SK-N-SH treated with all-trans-retinoic acid at 6 μM for 48 hours (cell line): ENCODE results near the gene RERE.

Experiments
- ARNTL ChIP-seq: fragments of 450-650 bp; formaldehyde crosslinking; IDR thresholded peaks from 2 replicates; pipeline ENCODE4 v1.5.0; 2020; ENCODE audit warnings: low read depth, mild to moderate bottlenecking, moderate library complexity, borderline replicate concordance
- BACH2 ChIP-seq: fragments of 250-450 bp; sonication (Bioruptor Pico); IDR thresholded peaks from 2 replicates; pipeline ENCODE4 v1.9.0; 2021; ENCODE audit warnings: mild to moderate bottlenecking, borderline replicate concordance
- CSDC2 ChIP-seq: fragments of 250-450 bp; sonication (Bioruptor Pico); IDR thresholded peaks from 2 replicates; pipeline ENCODE4 v1.5.0; 2020; ENCODE audit warnings: mild to moderate bottlenecking, moderate library complexity
- ESRRG ChIP-seq: fragments of 250-450 bp; sonication (Bioruptor Pico); IDR thresholded peaks from 2 replicates; pipeline ENCODE4 v1.6.1; 2021; ENCODE audit warnings: mild to moderate bottlenecking
- OSR1 ChIP-seq: fragments of 250-450 bp; sonication (Bioruptor Pico); IDR thresholded peaks from 2 replicates; pipeline ENCODE4 v1.8.0; 2022; ENCODE audit warnings: moderate library complexity, mild to moderate bottlenecking, inconsistent platforms
- PATZ1 ChIP-seq: fragments of 250-450 bp; sonication (Bioruptor Pico); IDR thresholded peaks from 2 replicates; pipeline ENCODE4 v1.8.0; 2020; ENCODE audit warnings: mild to moderate bottlenecking, moderate library complexity, borderline replicate concordance
- TCF4 ChIP-seq: fragments of 250-450 bp; sonication (Bioruptor Pico); IDR thresholded peaks from 2 replicates; pipeline ENCODE4 v1.8.0; 2021; ENCODE audit warnings: mild to moderate bottlenecking, moderate library complexity, borderline replicate concordance
- ZFP30 ChIP-seq: fragments of 450-650 bp; formaldehyde crosslinking; IDR thresholded peaks from 2 replicates; pipeline ENCODE4 v1.5.0; 2022; ENCODE audit warnings: mild to moderate bottlenecking, moderate library complexity
- ZNF565 ChIP-seq: fragments of 450-650 bp; formaldehyde crosslinking; conservative IDR thresholded peaks from 2 replicates; pipeline ENCODE4 v1.5.0; 2020; ENCODE audit warnings: low read depth, mild to moderate bottlenecking, moderate library complexity
- TF ChIP-seq, protein P1 (sequence below): fragments of 250-450 bp; sonication (Bioruptor Pico); IDR thresholded peaks from 2 replicates; pipeline ENCODE4 v1.8.0; 2021; ENCODE audit warnings: low read depth, mild to moderate bottlenecking, moderate library complexity, borderline replicate concordance
- TF ChIP-seq, protein P2 (sequence below): fragments of 250-450 bp; sonication (Bioruptor Pico); IDR thresholded peaks from 2 replicates; pipeline ENCODE4 v1.5.1; 2020; ENCODE audit warnings: low read depth, mild to moderate bottlenecking, moderate library complexity
- TF ChIP-seq, protein P3 (sequence below): fragments of 250-450 bp; sonication (Bioruptor Pico); IDR thresholded peaks from 2 replicates; pipeline ENCODE4 v1.5.0; 2020; ENCODE audit warnings: mild to moderate bottlenecking, moderate library complexity

- TF ChIP-seq CSDC2 (CRISPR knock-in tag) (no peak), OSR1 (CRISPR knock-in tag) (no peak), ZNF565 (CRISPR knock-in tag) (no peak), ZFP30 (CRISPR knock-in tag) (no peak), BACH2 (CRISPR knock-in tag) (no peak), PATZ1 (no peak), ESRRG (no peak), ARNTL (CRISPR knock-in tag) (no peak), TCF4 (CRISPR knock-in tag) (no peak)
- TF ChIP-seq, protein P1, sequence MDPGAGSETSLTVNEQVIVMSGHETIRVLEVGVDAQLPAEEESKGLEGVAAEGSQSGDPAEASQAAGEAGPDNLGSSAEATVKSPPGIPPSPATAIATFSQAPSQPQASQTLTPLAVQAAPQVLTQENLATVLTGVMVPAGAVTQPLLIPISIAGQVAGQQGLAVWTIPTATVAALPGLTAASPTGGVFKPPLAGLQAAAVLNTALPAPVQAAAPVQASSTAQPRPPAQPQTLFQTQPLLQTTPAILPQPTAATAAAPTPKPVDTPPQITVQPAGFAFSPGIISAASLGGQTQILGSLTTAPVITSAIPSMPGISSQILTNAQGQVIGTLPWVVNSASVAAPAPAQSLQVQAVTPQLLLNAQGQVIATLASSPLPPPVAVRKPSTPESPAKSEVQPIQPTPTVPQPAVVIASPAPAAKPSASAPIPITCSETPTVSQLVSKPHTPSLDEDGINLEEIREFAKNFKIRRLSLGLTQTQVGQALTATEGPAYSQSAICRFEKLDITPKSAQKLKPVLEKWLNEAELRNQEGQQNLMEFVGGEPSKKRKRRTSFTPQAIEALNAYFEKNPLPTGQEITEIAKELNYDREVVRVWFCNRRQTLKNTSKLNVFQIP (CRISPR knock-in tag) = no peak
- TF ChIP-seq, protein P2, sequence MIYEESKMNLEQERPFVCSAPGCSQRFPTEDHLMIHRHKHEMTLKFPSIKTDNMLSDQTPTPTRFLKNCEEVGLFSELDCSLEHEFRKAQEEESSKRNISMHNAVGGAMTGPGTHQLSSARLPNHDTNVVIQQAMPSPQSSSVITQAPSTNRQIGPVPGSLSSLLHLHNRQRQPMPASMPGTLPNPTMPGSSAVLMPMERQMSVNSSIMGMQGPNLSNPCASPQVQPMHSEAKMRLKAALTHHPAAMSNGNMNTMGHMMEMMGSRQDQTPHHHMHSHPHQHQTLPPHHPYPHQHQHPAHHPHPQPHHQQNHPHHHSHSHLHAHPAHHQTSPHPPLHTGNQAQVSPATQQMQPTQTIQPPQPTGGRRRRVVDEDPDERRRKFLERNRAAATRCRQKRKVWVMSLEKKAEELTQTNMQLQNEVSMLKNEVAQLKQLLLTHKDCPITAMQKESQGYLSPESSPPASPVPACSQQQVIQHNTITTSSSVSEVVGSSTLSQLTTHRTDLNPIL (CRISPR knock-in tag) = no peak
- TF ChIP-seq, protein P3, sequence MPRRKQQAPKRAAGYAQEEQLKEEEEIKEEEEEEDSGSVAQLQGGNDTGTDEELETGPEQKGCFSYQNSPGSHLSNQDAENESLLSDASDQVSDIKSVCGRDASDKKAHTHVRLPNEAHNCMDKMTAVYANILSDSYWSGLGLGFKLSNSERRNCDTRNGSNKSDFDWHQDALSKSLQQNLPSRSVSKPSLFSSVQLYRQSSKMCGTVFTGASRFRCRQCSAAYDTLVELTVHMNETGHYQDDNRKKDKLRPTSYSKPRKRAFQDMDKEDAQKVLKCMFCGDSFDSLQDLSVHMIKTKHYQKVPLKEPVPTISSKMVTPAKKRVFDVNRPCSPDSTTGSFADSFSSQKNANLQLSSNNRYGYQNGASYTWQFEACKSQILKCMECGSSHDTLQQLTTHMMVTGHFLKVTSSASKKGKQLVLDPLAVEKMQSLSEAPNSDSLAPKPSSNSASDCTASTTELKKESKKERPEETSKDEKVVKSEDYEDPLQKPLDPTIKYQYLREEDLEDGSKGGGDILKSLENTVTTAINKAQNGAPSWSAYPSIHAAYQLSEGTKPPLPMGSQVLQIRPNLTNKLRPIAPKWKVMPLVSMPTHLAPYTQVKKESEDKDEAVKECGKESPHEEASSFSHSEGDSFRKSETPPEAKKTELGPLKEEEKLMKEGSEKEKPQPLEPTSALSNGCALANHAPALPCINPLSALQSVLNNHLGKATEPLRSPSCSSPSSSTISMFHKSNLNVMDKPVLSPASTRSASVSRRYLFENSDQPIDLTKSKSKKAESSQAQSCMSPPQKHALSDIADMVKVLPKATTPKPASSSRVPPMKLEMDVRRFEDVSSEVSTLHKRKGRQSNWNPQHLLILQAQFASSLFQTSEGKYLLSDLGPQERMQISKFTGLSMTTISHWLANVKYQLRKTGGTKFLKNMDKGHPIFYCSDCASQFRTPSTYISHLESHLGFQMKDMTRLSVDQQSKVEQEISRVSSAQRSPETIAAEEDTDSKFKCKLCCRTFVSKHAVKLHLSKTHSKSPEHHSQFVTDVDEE = no peak
Measured at GRCh38 chr1:8649875-8650274, 167.6 kb downstream of the RERE start.
